Gastrocnemius medialis (tissue), 4 donors: ENCODE data around the gene CCDC197.

ENCODE experiments used
- POLR2A ChIP-seq, 2 donors: fragments of 450-650 bp; IDR thresholded peaks; one replicate each; pipeline ENCODE4 v1.6.1; 2017; ENCODE audit warnings: antibody characterized with exemption in 2 of 2, mild to moderate bottlenecking in 2 of 2, moderate library complexity in 2 of 2
- TF ChIP-seq, protein P1 (sequence below), 5 experiments: fragments of 450-650 bp in 3 of 5; fragments of 200-600 bp in 2 of 5; sonication (generic) in 2 of 5; IDR thresholded peaks in 4 of 5; conservative IDR thresholded peaks in 1 of 5; 1 replicate in 4 of 5; 2 replicates in 1 of 5; pipeline ENCODE4 v1.5.1; 2016 to 2019; ENCODE audit warnings: antibody characterized with exemption in 5 of 5, mild to moderate bottlenecking in 3 of 5, moderate library complexity in 3 of 5

DNA sequence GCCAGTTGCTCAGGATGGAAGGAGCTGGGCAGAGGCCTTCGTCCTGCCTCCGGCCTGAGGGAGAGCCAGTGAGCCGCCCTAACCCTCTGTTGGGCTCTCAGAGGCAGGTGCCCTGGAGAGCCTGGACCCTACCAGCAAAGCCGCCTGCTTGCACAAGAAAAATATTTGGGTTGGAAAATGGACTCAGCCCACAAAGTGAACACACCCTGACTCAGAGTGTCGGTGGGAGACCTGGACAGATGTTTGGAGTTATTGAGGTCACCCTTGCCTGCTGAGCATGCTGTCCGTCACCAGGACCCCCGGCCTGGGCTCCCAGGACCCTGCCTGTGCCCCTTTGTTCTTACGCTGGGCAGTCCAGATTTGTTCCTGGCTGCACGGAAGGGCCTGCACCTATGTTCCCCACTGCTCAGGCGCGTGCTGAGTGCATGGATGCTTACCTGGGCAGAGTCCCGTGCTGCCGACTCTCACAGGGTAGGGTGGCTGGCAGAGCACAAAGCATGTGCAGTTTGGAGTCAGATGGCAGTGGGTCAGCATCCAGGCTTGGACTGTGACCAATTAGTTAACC, 47.5 kb upstream of the CCDC197 start:
- TF ChIP-seq POLR2A (IDR thresholded peaks at IDR 0.05), result no peak
- TF ChIP-seq, protein P1, sequence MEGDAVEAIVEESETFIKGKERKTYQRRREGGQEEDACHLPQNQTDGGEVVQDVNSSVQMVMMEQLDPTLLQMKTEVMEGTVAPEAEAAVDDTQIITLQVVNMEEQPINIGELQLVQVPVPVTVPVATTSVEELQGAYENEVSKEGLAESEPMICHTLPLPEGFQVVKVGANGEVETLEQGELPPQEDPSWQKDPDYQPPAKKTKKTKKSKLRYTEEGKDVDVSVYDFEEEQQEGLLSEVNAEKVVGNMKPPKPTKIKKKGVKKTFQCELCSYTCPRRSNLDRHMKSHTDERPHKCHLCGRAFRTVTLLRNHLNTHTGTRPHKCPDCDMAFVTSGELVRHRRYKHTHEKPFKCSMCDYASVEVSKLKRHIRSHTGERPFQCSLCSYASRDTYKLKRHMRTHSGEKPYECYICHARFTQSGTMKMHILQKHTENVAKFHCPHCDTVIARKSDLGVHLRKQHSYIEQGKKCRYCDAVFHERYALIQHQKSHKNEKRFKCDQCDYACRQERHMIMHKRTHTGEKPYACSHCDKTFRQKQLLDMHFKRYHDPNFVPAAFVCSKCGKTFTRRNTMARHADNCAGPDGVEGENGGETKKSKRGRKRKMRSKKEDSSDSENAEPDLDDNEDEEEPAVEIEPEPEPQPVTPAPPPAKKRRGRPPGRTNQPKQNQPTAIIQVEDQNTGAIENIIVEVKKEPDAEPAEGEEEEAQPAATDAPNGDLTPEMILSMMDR (IDR thresholded peaks at IDR 0.05 in 4 of 5, conservative IDR thresholded peaks at IDR 0.05 in 1 of 5), result no peak
